GM12891 (cell line): ENCODE data around the gene BCAN.

Source experiments
- DNase-seq: peaks from one replicate; pipeline ENCODE4 v3.0.0; 2011; ENCODE audit warnings: low spot score; ENCODE audit not compliant: insufficient read length
- FAIRE-seq: peaks from 2 replicates; lab custom pipeline; 2011; peaks lifted over from hg19 to GRCh38; lab: Jason Lieb, UNC
- PAX5 ChIP-seq: IDR thresholded peaks from 2 replicates; pipeline ENCODE4 v1.6.1; 2011; ENCODE audit warnings: low read length, moderate library complexity, mild to moderate bottlenecking; ENCODE audit not compliant: insufficient read depth, severe bottlenecking
- POLR2A ChIP-seq: IDR thresholded peaks from 2 replicates; pipeline ENCODE4 v1.6.1; 2011; ENCODE audit warnings: low read depth, low read length, control low read depth
- POLR2AphosphoS5 ChIP-seq: IDR thresholded peaks from 2 replicates; pipeline ENCODE4 v1.6.1; 2011; ENCODE audit warnings: low read depth, low read length, control low read depth
- POU2F2 ChIP-seq: IDR thresholded peaks from 2 replicates; pipeline ENCODE4 v1.6.1; 2011; ENCODE audit warnings: low read depth, mild to moderate bottlenecking, control low read depth, low read length, moderate library complexity
- SPI1 ChIP-seq: IDR thresholded peaks from 2 replicates; pipeline ENCODE4 v1.6.1; 2011; ENCODE audit warnings: low read depth, low read length, control low read depth
- TAF1 ChIP-seq: IDR thresholded peaks from 2 replicates; pipeline ENCODE4 v1.6.1; 2011; ENCODE audit warnings: low read depth, low read length, control low read depth

The BCAN gene

DNA sequence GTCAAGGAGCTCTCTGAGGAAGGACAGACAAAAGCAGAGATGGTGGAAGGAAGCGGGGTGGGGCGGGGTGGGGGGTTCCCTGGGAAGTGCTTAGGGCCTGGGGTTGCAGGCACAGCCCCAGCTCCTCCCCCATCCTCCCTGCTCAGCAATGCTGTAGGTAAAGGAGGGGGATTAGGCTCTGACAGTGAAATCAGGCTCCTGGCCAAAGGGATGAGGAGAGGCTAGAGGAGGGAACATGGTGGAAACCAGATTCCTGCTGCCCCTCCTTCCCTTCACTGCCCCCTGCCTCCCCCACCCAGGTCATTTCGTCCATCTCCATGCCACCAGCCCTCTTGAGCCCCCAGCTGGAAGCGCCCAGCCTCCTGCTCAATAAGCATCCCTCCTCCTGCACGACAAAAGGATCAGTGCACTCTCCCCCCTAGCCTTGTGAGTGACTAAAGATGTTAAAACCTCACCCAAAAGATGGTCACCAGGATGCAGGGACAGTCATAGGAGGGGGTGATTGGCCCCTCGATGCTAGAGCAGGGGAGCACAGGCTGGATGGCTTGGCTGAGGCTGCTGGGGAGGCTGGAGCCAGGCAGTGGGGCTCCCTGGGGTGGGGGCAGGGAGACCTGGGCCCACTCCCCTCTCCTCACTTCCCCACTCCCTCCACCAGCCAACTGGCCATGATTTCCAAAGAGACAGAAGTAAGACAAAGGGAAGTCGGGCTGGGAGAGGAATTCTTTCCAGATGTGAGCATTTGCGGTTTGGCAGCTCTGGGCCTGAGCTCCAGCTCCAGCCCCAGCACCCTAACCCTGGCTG is 65.7 kb downstream of the BCAN start:
- FAIRE-seq (no peak), DNase-seq (no peak)
- TF ChIP-seq TAF1, result no peak
- TF ChIP-seq PAX5, result no peak
- no peak for TF ChIP-seq POLR2A
- TF ChIP-seq SPI1, result no peak
- TF ChIP-seq POLR2AphosphoS5, result no peak
- no peak for TF ChIP-seq POU2F2

DNA sequence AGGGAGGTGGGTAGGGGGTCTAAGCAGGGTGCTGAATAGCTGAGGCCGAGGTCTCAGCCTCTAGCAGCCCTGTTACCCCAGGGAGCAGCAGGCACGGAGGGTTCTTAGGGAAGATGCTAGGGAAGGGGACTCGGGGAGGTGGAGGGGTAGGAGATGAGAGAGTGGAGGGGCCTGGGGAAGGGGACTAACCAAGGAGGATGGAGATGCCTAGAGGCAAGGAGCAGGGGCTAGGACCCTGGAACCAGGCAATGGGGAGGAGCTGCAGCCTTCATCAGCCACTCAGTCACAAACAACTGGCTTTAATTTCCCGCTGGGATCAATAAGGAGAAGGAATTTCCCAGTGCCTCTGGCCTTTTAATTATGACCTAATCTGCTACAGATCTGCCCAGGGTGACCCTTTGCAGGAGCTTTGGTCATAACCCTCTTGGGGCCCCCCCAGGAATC is 66.3 kb downstream of the BCAN start:
- no peak for DNase-seq
- no peak for TF ChIP-seq TAF1
- no peak for TF ChIP-seq POLR2AphosphoS5
- TF ChIP-seq PAX5, result no peak
- no peak for FAIRE-seq

DNA sequence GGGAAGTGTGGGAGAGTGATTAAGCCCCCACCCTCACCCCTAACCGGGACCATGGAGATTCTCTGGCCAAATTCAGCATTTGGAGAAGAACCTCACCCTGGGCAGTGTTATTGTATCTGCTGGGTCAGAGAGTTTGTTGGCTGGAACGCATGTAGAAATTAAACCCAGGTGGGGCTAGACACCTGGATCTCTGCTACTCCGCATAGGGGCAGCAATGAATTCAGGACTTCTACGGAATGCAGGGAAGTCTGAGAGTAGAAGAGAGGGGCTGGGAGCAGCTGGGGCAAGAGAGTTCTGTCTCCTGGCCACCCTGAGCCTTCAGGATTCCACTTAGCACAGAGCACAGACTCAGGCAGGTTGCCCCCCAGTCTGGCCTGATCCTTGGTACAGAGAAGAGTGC is 67.1 kb downstream of the BCAN start:
- no peak for FAIRE-seq

More for the DNA sequence above, 67.1 kb downstream of the BCAN start:
- TF ChIP-seq SPI1, result no peak
- TF ChIP-seq POLR2AphosphoS5, result no peak
- TF ChIP-seq TAF1, result no peak
- no peak for TF ChIP-seq POU2F2
- no peak for TF ChIP-seq PAX5
- TF ChIP-seq POLR2A, result no peak
- DNase-seq, result no peak
